Epithelial cell of prostate (primary cell): ENCODE data around the gene TUBB8.
"Not testable (repeated sequence)": the region's sequence is repeated elsewhere in the genome, so short reads cannot be mapped to it uniquely, and the experiment has no call there.

ENCODE experiments used
- DNase-seq: peaks from one replicate; pipeline ENCODE4 v3.0.0-alpha.2; 2011; ENCODE audit warnings: low read depth, low spot score
- H3K27ac ChIP-seq: fragments of 450-650 bp; 2 replicates; pipeline ENCODE4 v1.5.1; 2017; ENCODE audit warnings: mild to moderate bottlenecking

The TUBB8 gene

DNA sequence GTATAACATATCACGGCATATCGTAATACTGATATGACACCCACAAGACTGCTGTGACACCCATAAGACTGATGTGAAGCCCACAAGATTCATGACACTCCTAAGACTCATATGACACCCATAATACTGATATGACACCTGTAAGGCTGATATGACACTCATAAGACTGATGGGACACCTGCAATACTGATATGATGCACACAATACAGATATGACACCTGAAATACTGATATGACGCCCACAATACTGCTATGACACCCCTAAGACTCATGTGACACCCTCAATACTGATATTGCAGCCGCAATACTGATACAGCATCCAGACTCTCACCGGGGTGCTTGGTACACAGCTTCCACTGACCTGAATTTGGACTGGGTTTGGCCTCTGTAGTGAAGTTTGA lies 19.1 kb upstream of the TUBB8 start:
- DNase-seq, H3K27ac ChIP-seq: not testable (repeated sequence)

DNA sequence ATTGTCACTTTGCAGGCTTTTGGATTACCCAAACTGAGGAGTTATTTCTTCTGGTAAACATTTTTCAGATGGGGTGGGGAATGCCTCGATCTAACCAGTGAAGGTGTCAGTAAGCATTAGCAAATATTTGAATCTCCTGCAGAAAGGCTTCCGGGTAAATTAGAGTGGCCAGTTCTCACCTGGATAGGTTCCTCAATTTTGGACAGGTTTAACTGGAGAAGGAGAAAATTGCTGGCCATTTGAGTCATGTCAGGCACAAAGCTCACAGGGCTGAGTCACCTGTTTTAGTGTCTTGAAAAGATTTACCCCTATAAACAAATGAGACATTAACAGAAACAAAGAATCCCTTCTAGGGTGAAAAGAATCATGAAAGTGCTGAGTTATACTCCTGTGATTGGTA lies 830 bp upstream of the TUBB8 start:
- peak; percentile 12 for DNase-seq
- H3K27ac ChIP-seq: not testable (repeated sequence)

DNA sequence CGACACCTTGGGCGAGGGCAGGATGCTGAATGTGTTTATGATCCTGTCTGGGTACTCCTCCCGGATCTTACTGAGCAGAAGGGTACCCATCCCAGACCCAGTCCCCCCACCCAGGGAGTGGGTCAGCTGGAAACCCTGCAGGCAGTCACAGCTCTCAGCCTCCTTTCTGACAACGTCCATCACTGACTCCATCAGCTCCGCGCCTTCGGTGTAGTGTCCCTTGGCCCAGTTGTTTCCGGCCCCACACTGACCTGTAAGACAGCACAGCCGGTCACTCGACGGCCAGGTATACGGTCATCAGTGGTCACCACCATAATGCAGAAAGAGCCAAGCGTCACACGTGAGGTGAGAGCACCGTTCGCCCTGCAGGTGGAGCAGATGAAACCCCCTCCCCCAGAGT lies 1.2 kb downstream of the TUBB8 start:
- not testable (repeated sequence) for DNase-seq, H3K27ac ChIP-seq

DNA sequence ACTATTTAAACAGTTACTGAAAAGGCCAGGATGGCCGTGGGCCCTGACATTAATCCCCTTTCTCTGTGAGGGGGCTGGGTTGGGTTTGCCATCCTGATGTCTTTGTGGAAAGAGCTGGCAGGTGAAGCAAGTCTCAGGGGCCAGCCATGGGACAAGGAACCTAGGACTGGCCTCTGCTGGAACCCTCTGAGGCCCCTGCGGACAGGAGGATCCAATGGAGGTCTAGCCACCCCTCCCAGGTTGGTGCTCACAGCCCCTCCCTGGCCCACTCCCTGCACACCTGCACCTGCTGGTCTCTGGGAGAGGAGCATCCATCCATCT lies 35.8 kb downstream of the TUBB8 start:
- not testable (repeated sequence) for H3K27ac ChIP-seq, DNase-seq

DNA sequence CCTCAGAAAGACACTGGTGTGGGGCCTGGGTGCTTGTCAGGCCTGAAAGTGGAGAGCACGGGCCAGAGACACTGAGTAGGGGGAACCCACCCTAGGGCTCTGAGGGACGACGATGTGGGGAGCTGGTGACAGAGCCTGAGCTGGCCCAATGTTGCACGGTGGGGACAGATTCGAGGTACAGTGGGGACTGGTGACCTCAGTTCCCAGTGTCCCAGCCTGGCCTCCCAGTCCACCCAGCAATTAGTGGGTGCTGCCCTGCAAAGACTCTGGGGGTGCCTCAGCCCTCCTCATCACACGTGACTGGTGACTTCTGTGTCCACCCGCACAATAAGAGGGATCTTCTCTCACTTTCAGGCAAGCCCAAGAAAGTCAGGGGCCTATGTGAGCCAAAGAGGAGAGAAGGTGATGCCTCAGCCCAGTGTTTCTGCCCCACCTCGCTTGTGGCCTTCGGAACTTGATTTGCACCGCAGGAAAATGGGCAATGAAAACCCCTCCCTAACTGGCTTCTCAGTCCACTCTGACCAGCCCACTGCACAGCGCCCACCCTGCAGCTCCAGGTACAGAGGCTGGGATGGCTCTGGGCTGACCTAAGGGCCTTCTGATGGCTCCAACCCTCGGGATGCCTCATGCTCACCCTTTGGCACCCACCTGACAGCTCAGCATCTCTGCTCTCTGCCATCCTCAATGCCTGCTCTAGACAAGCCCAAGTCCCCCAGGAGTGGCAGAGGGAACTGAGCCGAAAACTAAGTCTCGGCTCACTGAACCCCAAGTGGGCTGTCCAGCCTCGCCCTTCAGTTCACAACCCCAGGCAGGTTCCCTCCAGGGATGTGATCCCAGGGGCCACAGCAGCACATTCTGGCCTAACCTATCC lies 36.4 kb downstream of the TUBB8 start:
- not testable (repeated sequence) for DNase-seq, H3K27ac ChIP-seq

DNA sequence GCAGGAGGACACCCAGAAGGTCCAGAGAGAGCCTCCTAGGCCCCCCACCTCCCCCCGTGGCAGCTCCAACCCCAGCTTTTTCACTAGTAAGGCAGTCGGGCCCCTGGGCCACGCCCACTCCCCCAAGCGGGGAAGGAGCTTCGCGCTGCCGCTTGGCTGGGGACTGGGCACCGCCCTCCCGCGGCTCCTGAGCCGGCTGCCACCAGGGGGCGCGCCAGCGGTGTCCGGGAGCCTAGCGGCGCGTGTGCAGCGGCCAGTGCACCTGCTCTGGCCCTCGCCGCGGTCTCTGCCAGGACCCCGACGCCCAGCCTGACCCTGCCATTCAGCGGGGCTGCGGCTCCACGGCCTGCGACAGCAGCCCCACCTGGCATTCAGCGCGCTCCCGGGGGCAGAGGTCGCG lies 37.8 kb downstream of the TUBB8 start:
- not testable (repeated sequence) for H3K27ac ChIP-seq, DNase-seq

DNA sequence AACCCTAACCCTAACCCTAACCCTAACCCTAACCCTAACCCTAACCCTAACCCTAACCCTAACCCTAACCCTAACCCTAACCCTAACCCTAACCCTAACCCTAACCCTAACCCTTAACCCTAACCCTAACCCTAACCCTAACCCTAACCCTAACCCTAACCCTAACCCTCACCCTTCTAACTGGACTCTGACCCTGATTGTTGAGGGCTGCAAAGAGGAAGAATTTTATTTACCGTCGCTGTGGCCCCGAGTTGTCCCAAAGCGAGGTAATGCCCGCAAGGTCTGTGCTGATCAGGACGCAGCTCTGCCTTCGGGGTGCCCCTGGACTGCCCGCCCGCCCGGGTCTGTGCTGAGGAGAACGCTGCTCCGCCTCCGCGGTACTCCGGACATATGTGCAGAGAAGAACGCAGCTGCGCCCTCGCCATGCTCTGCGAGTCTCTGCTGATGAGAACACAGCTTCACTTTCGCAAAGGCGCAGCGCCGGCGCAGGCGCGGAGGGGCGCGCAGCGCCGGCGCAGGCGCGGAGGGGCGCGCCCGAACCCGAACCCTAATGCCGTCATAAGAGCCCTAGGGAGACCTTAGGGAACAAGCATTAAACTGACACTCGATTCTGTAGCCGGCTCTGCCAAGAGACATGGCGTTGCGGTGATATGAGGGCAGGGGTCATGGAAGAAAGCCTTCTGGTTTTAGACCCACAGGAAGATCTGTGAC lies 38.7 kb downstream of the TUBB8 start:
- DNase-seq, H3K27ac ChIP-seq: not testable (repeated sequence)
